Hypothalamus (tissue), 51 donors: ENCODE results near the gene PRKAB1.

Experiments
- DNase-seq, 51 donors: peaks; one replicate each; lab custom pipeline; 2025; lab: John Stamatoyannopoulos, UW

Gene PRKAB1

GRCh38 chr12:119660076-119660475 lies 7.9 kb upstream of the PRKAB1 start:
- DNase-seq = no peak

- no peak for DNase-seq
These were observed 6.1 kb upstream of the PRKAB1 start for GRCh38 chr12:119661882-119662281.

- DNase-seq = no peak
These were observed 3.3 kb upstream of the PRKAB1 start for GRCh38 chr12:119664642-119665041.

GRCh38 chr12:119665164-119665929 lies 2.6 kb upstream of the PRKAB1 start:
- DNase-seq = no peak

GRCh38 chr12:119666226-119666795 lies 1.6 kb upstream of the PRKAB1 start:
- no peak for DNase-seq

GRCh38 chr12:119666900-119667576 lies 895 bp upstream of the PRKAB1 start:
- no peak for DNase-seq

- DNase-seq = no peak
These were observed 450 bp downstream of the PRKAB1 start for GRCh38 chr12:119668324-119668841.

GRCh38 chr12:119669744-119670472 lies 2.0 kb downstream of the PRKAB1 start:
- no peak for DNase-seq

GRCh38 chr12:119671070-119671469 lies 3.1 kb downstream of the PRKAB1 start:
- DNase-seq = no peak

GRCh38 chr12:119672194-119672593 lies 4.3 kb downstream of the PRKAB1 start:
- DNase-seq = no peak

GRCh38 chr12:119673634-119674033 lies 5.7 kb downstream of the PRKAB1 start:
- DNase-seq = peak in 1 of 51 donors; percentile 3

- DNase-seq = no peak
These were observed 6.6 kb downstream of the PRKAB1 start for GRCh38 chr12:119674560-119674959.

GRCh38 chr12:119676022-119676421 lies 8.1 kb downstream of the PRKAB1 start:
- peak in 1 of 51 donors; percentile 10 for DNase-seq

GRCh38 chr12:119676573-119676972 lies 8.6 kb downstream of the PRKAB1 start:
- no peak for DNase-seq

- DNase-seq = no peak
These were observed 10.5 kb downstream of the PRKAB1 start for GRCh38 chr12:119678459-119678858.

GRCh38 chr12:119679081-119679480 lies 11.1 kb downstream of the PRKAB1 start:
- no peak for DNase-seq

- DNase-seq = no peak
These were observed 11.6 kb downstream of the PRKAB1 start for GRCh38 chr12:119679490-119679889.

GRCh38 chr12:119681111-119681510 lies 13.2 kb downstream of the PRKAB1 start:
- DNase-seq = no peak

- no peak for DNase-seq
These were observed 14.1 kb downstream of the PRKAB1 start for GRCh38 chr12:119681728-119682638.
